Measurements from ENCODE around the gene LIMS2.

DNA sequence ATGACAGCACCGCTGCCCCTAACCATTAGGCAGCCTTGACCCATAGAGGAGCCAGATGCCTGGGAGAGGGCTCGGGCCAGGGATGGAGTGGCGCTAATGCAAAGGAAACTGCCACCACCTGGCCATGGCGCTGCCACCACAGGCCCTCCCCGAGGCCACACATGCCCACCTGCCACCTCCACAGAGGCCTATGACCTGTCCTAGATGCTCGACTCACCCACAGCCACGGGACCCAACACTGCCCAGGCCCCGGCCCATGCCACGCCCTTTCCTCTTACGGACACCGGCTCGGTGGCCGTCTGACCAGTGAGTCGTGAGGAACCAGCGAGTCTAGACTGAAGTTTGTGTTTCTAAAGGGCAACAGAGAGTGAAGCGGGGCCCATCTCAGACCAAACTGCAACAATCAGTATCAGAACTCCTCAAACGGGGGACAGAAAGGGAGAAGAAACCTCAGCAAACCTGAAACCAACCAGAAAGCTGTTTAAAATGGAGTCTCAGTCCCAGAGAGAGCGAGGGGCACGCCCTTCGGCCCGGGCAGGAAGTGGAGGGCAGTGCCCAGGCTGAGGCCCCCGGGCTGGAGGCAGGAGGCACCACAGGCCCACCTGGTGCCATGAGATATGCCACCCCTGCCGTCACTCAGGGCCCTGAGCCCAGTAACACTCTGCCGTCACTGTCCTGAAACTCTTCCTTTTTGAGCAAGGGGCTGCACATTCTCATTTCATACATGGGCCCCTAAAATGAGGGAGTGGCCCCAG, 28.7 kb downstream of the LIMS2 start:
- TF ChIP-seq POLR2A (IDR thresholded peaks at IDR 0.05; ENCODE audit: low read length) (no peak), GATA1 (IDR thresholded peaks at IDR 0.05; ENCODE audit: low read depth, low read length) (no peak)

Data from erythroblast (primary cell).